Measurements from ENCODE around the gene SLC34A3.

DNA sequence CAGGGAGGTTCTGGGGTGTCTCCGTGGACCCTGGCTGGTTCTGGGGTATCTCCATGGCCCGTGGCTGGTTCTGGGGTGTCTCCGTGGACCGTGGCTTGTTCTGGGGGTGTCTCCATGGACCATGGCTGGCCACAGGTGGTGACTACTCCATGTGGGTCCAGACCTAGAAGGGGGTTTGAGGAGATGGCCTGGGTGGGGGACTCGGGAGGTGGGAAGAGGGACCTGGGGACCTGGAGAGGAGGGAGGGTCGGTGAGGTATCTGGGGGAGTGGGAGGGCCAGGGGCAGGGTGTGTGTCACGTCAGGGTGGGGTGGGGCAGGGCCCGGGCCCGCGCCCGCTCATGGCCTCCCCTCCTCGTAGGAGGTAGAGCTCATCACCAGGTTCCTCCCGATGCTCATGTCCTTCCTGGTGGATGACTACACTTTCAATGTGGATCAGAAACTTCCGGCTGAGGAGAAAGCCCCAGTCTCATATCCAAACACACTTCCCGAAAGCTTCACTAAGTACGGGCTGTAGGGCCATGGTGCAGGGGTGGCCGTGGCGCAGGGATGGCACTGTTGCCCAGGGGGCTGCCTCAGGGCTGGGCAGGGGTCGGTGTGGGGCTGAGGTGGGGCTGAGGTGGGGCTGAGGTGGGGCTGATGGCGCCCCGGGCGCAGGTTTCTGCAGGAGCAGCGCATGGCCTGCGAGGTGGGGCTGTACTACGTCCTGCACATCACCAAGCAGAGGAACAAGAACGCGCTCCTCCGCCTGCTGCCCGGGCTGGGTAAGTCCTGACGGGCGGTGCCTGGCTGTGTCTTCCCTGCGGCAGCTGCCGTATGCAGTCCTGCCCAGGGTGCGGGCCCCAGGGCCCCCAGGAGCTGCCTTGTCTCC, 36.1 kb downstream of the SLC34A3 start:
- TF ChIP-seq, protein P1, sequence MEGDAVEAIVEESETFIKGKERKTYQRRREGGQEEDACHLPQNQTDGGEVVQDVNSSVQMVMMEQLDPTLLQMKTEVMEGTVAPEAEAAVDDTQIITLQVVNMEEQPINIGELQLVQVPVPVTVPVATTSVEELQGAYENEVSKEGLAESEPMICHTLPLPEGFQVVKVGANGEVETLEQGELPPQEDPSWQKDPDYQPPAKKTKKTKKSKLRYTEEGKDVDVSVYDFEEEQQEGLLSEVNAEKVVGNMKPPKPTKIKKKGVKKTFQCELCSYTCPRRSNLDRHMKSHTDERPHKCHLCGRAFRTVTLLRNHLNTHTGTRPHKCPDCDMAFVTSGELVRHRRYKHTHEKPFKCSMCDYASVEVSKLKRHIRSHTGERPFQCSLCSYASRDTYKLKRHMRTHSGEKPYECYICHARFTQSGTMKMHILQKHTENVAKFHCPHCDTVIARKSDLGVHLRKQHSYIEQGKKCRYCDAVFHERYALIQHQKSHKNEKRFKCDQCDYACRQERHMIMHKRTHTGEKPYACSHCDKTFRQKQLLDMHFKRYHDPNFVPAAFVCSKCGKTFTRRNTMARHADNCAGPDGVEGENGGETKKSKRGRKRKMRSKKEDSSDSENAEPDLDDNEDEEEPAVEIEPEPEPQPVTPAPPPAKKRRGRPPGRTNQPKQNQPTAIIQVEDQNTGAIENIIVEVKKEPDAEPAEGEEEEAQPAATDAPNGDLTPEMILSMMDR (IDR thresholded peaks at IDR 0.05), result no peak
- TF ChIP-seq POLR2AphosphoS5 (IDR thresholded peaks at IDR 0.05) (no peak), EP300 (IDR thresholded peaks at IDR 0.05) (no peak), POLR2A (IDR thresholded peaks at IDR 0.05) (no peak)
